Activated T-cell treated with anti-CD3 and anti-CD28 coated beads, Interleukin-2, amount 50 U/mL, for 48 hours (primary cell): ENCODE data around the gene PCDHGA3.
"Not testable (repeated sequence)": the region's sequence is repeated elsewhere in the genome, so short reads cannot be mapped to it uniquely, and the experiment has no call there.

ENCODE experiments used
- DNase-seq, 2 experiments: peaks; one replicate each; pipeline ENCODE4 v3.0.0-alpha.2; 2020

PCDHGA3 gene

DNA sequence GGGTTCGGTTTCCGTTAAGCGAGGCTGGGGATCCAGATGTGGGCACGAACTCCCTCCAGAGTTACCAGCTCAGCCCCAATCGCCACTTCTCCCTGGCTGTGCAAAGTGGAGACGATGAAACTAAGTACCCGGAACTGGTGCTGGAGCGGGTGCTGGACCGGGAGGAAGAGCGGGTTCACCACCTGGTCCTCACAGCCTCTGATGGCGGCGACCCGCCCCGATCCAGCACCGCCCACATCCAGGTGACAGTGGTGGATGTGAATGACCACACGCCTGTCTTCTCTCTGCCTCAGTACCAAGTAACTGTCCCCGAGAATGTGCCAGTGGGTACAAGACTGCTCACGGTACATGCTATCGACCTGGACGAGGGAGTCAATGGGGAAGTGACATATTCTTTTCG lies 39.7 kb downstream of the PCDHGA3 start:
- no peak for DNase-seq

DNA sequence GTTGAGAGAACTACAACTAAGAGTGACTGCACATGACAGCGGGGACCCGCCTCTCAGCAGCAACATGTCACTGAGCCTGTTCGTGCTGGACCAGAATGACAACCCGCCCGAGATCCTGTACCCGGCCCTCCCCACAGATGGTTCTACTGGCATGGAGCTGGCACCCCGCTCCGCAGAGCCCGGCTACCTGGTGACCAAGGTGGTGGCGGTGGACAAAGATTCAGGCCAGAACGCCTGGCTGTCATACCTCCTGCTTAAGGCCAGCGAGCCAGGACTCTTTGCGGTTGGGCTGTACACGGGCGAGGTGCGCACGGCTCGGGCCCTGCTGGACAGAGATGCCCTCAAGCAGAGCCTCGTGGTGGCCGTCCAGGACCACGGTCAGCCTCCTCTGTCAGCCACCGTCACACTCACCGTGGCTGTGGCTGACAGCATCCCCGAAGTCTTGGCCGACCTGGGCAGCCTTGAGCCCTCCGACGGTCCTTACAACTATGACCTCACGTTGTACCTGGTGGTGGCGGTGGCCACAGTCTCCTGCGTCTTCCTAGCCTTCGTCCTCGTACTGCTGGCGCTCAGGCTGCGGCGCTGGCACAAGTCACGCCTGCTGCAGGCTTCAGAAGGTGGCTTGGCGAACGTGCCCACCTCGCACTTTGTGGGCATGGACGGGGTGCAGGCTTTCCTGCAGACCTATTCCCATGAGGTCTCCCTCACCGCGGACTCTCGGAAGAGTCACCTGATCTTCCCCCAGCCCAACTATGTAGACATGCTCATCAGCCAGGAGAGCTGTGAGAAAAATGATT lies 41.0 kb downstream of the PCDHGA3 start:
- no peak for DNase-seq

DNA sequence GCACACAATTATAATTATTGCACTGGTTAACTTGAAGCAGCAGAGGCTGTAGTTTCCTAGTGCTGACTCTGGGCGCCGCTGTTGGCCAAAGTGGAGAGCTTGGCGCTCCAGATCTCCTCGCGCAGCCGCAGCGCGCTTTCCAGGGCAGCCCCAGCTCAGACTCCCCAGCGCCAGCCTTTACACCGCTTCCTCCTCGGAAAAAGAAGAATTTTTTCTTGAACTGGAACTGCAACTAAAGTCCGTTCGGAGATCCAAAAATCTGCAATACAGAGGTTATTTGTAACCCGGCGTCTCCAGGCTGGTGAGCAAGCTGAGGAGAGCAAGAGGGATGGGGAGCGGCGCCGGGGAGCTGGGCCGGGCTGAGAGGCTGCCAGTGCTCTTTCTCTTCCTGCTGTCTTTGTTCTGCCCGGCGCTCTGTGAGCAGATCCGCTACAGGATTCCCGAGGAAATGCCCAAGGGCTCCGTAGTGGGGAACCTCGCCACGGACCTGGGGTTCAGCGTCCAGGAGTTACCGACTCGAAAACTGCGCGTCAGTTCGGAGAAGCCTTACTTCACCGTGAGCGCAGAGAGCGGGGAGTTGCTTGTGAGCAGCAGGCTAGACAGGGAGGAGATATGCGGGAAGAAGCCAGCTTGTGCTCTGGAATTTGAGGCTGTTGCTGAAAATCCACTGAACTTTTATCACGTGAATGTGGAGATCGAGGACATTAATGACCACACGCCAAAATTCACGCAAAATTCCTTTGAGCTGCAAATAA lies 44.1 kb downstream of the PCDHGA3 start, which contains the start of gene PCDHGB4:
Gene PCDHGB4, plus strand, starts transcription at position 142 of the 755 bp plus-strand sequence. Its CDS starts 187 bp downstream, at position 329.
- not testable (repeated sequence) for DNase-seq

DNA sequence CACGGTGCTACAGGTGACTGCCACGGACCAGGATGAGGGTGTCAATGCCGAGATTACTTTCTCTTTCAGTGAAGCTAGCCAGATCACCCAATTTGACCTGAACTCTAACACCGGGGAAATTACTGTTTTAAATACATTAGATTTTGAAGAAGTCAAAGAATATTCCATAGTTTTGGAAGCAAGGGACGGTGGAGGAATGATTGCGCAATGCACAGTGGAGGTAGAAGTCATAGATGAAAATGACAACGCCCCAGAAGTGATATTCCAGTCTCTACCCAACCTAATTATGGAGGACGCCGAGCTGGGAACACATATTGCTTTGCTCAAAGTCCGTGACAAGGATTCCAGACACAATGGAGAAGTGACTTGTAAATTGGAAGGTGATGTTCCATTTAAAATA lies 45.0 kb downstream of the PCDHGA3 start:
- DNase-seq = no peak

DNA sequence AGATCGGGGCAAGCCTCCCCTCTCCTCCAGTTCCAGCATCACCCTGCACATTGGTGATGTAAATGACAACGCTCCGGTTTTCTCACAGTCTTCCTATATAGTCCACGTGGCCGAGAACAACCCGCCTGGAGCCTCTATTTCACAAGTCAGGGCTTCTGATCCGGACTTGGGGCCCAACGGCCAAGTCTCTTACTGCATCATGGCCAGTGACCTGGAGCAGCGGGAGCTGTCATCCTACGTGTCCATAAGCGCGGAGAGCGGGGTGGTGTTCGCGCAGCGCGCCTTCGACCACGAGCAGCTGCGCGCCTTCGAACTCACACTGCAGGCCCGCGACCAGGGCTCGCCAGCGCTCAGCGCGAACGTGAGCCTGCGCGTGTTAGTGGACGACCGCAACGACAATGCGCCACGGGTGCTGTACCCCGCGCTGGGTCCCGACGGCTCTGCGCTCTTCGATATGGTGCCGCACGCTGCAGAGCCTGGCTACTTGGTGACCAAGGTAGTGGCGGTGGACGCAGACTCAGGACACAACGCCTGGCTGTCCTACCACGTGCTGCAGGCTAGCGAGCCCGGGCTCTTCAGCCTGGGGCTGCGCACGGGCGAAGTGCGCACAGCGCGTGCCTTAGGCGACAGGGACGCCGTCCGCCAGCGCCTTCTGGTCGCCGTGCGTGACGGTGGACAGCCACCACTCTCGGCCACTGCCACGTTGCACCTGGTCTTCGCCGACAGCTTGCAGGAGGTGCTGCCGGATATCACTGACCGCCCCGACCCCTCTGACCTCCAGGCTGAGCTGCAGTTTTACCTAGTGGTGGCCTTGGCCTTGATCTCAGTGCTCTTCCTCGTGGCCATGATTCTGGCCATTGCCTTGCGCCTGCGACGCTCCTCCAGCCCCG lies 45.8 kb downstream of the PCDHGA3 start:
- no peak for DNase-seq

DNA sequence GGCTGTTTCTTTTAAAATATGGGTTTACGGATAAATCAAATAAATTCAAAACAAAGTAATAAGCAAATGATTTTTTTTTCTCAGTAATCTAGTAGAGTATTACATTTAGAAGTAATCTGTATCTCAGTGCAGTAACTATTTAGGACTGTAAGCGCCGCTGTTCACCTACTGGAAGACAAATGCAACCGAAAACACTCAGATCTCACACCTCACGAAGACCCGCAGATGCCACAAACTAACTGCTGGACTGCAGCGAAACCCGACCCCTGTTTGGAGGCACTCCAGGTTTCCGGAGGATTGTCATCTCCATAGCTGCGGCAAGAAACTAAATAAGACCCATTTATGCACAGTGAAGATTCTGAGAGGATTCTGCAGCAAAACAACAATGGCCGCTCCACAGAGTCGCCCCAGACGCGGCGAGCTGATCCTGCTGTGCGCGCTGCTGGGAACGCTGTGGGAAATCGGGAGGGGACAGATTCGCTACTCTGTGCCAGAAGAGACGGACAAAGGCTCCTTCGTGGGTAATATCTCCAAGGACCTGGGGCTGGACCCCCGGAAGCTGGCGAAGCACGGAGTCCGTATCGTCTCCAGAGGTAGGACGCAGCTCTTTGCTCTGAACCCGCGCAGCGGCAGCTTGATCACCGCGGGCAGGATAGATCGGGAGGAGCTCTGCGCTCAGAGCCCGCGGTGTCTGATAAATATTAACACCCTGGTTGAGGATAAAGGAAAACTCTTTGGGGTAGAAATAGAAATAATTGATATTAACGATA lies 49.0 kb downstream of the PCDHGA3 start, which contains the start of gene PCDHGA8:
Gene PCDHGA8, plus strand, starts transcription at position 205 of the 770 bp plus-strand sequence. Its CDS starts 181 bp downstream, at position 386.
- no peak for DNase-seq

DNA sequence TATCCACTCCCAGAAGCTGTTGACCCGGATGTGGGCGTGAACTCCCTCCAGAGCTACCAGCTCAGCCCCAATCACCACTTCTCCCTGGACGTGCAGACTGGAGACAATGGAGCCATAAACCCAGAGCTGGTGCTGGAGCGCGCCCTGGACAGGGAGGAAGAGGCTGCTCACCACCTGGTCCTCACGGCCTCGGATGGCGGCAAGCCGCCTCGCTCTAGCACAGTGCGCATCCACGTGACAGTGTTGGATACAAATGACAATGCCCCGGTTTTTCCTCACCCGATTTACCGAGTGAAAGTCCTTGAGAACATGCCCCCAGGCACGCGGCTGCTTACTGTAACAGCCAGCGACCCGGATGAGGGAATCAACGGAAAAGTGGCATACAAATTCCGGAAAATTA lies 49.6 kb downstream of the PCDHGA3 start:
- no peak for DNase-seq

DNA sequence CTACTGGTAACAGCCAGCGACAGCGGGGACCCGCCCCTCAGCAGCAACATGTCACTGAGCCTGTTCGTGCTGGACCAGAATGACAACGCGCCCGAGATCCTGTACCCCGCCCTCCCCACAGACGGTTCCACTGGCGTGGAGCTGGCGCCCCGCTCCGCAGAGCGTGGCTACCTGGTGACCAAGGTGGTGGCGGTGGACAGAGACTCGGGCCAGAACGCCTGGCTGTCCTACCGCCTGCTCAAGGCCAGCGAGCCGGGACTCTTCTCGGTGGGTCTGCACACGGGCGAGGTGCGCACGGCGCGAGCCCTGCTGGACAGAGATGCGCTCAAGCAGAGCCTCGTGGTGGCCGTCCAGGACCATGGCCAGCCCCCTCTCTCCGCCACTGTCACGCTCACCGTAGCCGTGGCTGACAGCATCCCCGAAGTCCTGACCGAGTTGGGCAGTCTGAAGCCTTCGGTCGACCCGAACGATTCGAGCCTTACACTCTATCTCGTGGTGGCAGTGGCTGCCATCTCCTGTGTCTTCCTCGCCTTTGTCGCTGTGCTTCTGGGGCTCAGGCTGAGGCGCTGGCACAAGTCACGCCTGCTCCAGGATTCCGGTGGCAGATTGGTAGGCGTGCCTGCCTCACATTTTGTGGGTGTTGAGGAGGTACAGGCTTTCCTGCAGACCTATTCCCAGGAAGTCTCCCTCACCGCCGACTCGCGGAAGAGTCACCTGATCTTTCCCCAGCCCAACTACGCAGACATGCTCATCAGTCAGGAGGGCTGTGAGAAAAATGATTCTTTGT lies 51.0 kb downstream of the PCDHGA3 start:
- not testable (repeated sequence) for DNase-seq
